GM23248 (cell line): ENCODE results near the gene CABP2.

ENCODE experiments used
- EZH2 ChIP-seq: fragments of 200-600 bp; sonication (generic); IDR thresholded peaks from 2 replicates; pipeline ENCODE4 v1.6.1; 2018; ENCODE audit warnings: antibody characterized with exemption, mild to moderate bottlenecking; ENCODE audit not compliant: insufficient read depth, poor library complexity, severe bottlenecking
- EZH2phosphoT487 ChIP-seq: fragments of 200-600 bp; sonication (generic); IDR thresholded peaks from 2 replicates; pipeline ENCODE4 v1.6.1; 2018; ENCODE audit warnings: antibody characterized with exemption, moderate library complexity, mild to moderate bottlenecking, low read depth; ENCODE audit not compliant: insufficient read depth

GRCh38 chr11:67543585-67543984, 20.3 kb upstream of the CABP2 start:
- TF ChIP-seq EZH2 (no peak), EZH2phosphoT487 (no peak)
